Neural cell (in vitro differentiated cells): ENCODE measurements around the gene TSACC.

Source experiments
- RAD21 ChIP-seq: fragments of 450-650 bp; conservative IDR thresholded peaks from 2 replicates; pipeline ENCODE4 v1.6.1; 2014; ENCODE audit warnings: antibody characterized with exemption, mild to moderate bottlenecking, moderate library complexity
- TAF1 ChIP-seq: IDR thresholded peaks from 2 replicates; pipeline ENCODE4 v1.6.1; 2012; ENCODE audit warnings: low read depth

DNA sequence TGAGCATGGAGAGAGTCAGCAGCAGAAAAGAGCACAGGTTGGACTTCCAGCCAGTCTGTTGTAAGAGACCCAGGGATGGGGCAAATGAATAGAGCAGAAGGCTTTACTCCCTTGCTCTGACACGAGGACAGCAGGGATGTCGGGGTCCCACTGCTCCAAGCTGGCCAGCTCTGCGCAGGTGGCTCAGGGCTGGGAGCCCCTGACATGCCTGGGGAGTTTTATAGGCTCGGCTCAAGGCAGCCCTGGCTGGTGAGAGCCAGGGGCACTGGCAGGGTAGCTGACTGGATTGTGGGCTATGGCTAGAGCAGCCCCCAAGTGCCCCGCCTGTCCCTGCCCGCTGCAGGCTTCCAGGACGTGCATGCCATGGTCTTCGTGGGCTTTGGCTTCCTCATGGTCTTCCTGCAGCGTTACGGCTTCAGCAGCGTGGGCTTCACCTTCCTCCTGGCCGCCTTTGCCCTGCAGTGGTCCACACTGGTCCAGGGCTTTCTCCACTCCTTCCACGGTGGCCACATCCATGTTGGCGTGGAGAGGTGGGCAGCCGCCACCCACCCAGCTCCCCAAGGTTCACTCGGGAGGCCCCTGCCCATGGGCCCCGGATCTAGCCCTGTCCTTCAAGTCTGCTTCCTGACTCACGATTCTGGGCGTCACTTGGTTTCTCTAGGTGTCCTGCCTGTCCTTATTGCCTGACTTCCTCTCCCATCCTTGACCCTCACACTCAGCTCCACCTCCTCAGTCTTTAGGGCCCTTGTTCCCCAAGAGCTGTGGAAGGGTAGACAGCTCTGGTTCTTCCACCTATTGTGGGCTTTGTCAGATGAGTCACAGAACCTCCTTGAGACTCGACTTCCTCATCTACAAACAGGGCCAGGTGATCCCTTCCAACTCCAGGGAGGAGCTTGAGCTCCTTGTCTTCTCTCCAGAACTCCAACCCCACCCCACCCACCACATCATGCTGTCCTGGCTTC is 38.9 kb downstream of the TSACC start:
- TF ChIP-seq RAD21 (no peak), TAF1 (no peak)
